B cell (primary cell): Measurements from ENCODE around the gene ZNF175. TPM values are rescaled to one million over a fixed set of nuclear protein-coding genes. Genes with fewer than 3 reads are reported as not detected.

Experiments used
- ATAC-seq: fragments of 200-7000 bp; cut with Tn5 transposase; one replicate; pipeline ENCODE4 v1.10.0; 2021; ENCODE audit warnings: low read depth, mild to moderate bottlenecking, moderate number of reproducible peaks, moderate library complexity
- CTCF ChIA-PET: fragments of 350-600 bp; sonication (Branson Sonifier 250); formaldehyde crosslinking; loops from one replicate; lab custom pipeline; 2021; ENCODE audit warnings: antibody characterized with exemption, inconsistent platforms; lab: Charles Lee
- POLR2A ChIA-PET: fragments of 350-600 bp; sonication (Branson Sonifier 250); formaldehyde crosslinking; loops from one replicate; lab custom pipeline; 2021; ENCODE audit warnings: antibody characterized with exemption; lab: Charles Lee
- DNase-seq: peaks from one replicate; pipeline ENCODE4 v3.0.0; 2013
- H2AFZ ChIP-seq: 2 replicates; pipeline ENCODE4 v1.6.1; 2012; ENCODE audit warnings: mild to moderate bottlenecking, low read depth, low read length; ENCODE audit not compliant: insufficient read depth, poor library complexity, severe bottlenecking
- H3K27ac ChIP-seq, 2 donors: 1 replicate in 1 of 2; 2 replicates in 1 of 2; pipeline ENCODE4 v1.5.1; 2012 to 2013; ENCODE audit warnings: low read length in 2 of 2, mild to moderate bottlenecking in 2 of 2, moderate library complexity in 1 of 2
- H3K27me3 ChIP-seq, 4 experiments: fragments of 200-600 bp in 1 of 4; sonication (generic) in 1 of 4; replicated peaks in 1 of 4; 1 replicate in 2 of 4; 2 replicates in 2 of 4; pipeline versions ENCODE4 v1.6.1 to v1.7.0; 2013 to 2016; ENCODE audit warnings: low read length in 3 of 4, mild to moderate bottlenecking in 2 of 4, mixed read lengths in 1 of 4, moderate library complexity in 1 of 4; ENCODE audit not compliant: insufficient read depth in 4 of 4, control insufficient read depth in 3 of 4; ENCODE audit errors: control extremely low read depth in 1 of 4
- H3K36me3 ChIP-seq, 2 experiments: replicated peaks in 1 of 2; 1 replicate in 1 of 2; 2 replicates in 1 of 2; pipeline versions ENCODE4 v1.6.1 to v1.7.1; 2013; ENCODE audit warnings: low read length in 1 of 2; ENCODE audit not compliant: insufficient read depth in 2 of 2, control insufficient read depth in 1 of 2; ENCODE audit errors: control extremely low read depth in 1 of 2, extremely low read depth in 1 of 2
- H3K4me1 ChIP-seq, 2 donors: fragments of 200-600 bp in 1 of 2; sonication (generic) in 1 of 2; 1 replicate in 1 of 2; 2 replicates in 1 of 2; pipeline versions ENCODE4 v1.5.1 to v1.6.1; 2013 to 2017; ENCODE audit warnings: low read length in 2 of 2; ENCODE audit not compliant: control insufficient read depth in 2 of 2, insufficient read depth in 2 of 2
- H3K4me2 ChIP-seq: replicated peaks from 2 replicates; pipeline ENCODE3; 2012; ENCODE audit warnings: mild to moderate bottlenecking, low read depth, low read length; ENCODE audit not compliant: poor library complexity, severe bottlenecking
- H3K4me3 ChIP-seq, 5 experiments: fragments of 200-600 bp in 1 of 5; sonication (generic) in 1 of 5; 1 replicate in 3 of 5; 2 replicates in 2 of 5; pipeline versions ENCODE4 v1.5.1 to v1.7.0; 2011 to 2016; ENCODE audit warnings: low read length in 4 of 5, mild to moderate bottlenecking in 4 of 5, low read depth in 2 of 5, control low read depth in 1 of 5, moderate library complexity in 1 of 5; ENCODE audit not compliant: insufficient read depth in 1 of 5; ENCODE audit errors: control extremely low read depth in 1 of 5, extremely low read depth in 1 of 5
- H3K79me2 ChIP-seq: fragments of 200-600 bp; sonication (generic); one replicate; pipeline ENCODE4 v1.6.0; 2016; ENCODE audit warnings: low read length; ENCODE audit not compliant: control insufficient read depth, insufficient read depth
- H3K9ac ChIP-seq: fragments of 200-600 bp; sonication (generic); 2 replicates; pipeline ENCODE4 v1.6.1; 2017; ENCODE audit warnings: mild to moderate bottlenecking, low read length, moderate library complexity
- H3K9me3 ChIP-seq, 3 donors: one replicate each; pipeline versions ENCODE4 v1.6.1 to v1.7.1; 2013; ENCODE audit warnings: low read length in 2 of 3; ENCODE audit not compliant: control insufficient read depth in 2 of 3, insufficient read depth in 1 of 3; ENCODE audit errors: control extremely low read depth in 1 of 3
- H4K20me1 ChIP-seq: 2 replicates; pipeline ENCODE4 v1.6.0; 2012; ENCODE audit warnings: mild to moderate bottlenecking, low read length; ENCODE audit not compliant: insufficient read depth, control insufficient read depth, poor library complexity, severe bottlenecking
- H3K27ac Mint-ChIP-seq: one replicate; pipeline ENCODE4 v1.8.0; 2021; ENCODE audit warnings: mixed read lengths
- H3K27me3 Mint-ChIP-seq: one replicate; pipeline ENCODE4 v1.8.0; 2021; ENCODE audit warnings: mixed read lengths
- H3K4me1 Mint-ChIP-seq: one replicate; pipeline ENCODE4 v1.8.0; 2021; ENCODE audit warnings: mixed read lengths
- H3K4me3 Mint-ChIP-seq: one replicate; pipeline ENCODE4 v1.8.0; 2021; ENCODE audit warnings: mixed read lengths
- H3K9me3 Mint-ChIP-seq: one replicate; pipeline ENCODE4 v1.8.0; 2022; ENCODE audit warnings: mixed read lengths; ENCODE audit not compliant: insufficient read depth
- EZH2 ChIP-seq: IDR thresholded peaks from 2 replicates; pipeline ENCODE4 v1.6.1; 2012; ENCODE audit warnings: borderline replicate concordance, low read depth, mild to moderate bottlenecking, moderate library complexity, low read length; ENCODE audit not compliant: insufficient read depth, poor library complexity, severe bottlenecking
- WGBS: methylation state at CpG from one replicate; pipeline ENCODE4 v1.1.5; 2013; ENCODE audit warnings: missing lambda C conversion rate; ENCODE audit not compliant: insufficient coverage; 5-methylcytosine and 5-hydroxymethylcytosine counted together
- intact Hi-C: fragments of 100-400 bp; cut with micrococcal nuclease; formaldehyde crosslinking; loops from one replicate; pipeline ENCODE4 v1.10.0; 2022
- polyA minus RNA-seq: library from RNA; depleted of rRNA, polyadenylated mRNA; stranded (reverse); fragments of >200 nt; gene quantifications from 2 replicates; pipeline ENCODE4 v1.2.3, GENCODE V29; 2012
- polyA plus RNA-seq: library from polyadenylated mRNA; depleted of rRNA; stranded (reverse); fragments of >200 nt; gene quantifications from 2 replicates; pipeline ENCODE4 v1.2.3, GENCODE V29; 2012
- total RNA-seq, 2 donors: library from RNA; stranded (reverse); fragments of 120-200 nt in 1 of 2; gene quantifications; 1 replicate in 1 of 2; 2 replicates in 1 of 2; pipeline versions ENCODE4 v1.2.3 to v1.2.4, GENCODE V29; 2013 to 2022
- TF ChIP-seq, protein P1 (sequence below): fragments of 200-600 bp; IDR thresholded peaks from one replicate; pipeline ENCODE4 v1.8.0; 2022; ENCODE audit warnings: antibody characterized with exemption, mild to moderate bottlenecking

Gene ZNF175
- 31.3 and 33.0 TPM in 2 replicates for total RNA-seq
- 8.8 TPM for total RNA-seq (2013)
- 3.2 and 4.6 TPM in 2 replicates for polyA plus RNA-seq
- 2.5 and 4.5 TPM in 2 replicates for polyA minus RNA-seq

DNA sequence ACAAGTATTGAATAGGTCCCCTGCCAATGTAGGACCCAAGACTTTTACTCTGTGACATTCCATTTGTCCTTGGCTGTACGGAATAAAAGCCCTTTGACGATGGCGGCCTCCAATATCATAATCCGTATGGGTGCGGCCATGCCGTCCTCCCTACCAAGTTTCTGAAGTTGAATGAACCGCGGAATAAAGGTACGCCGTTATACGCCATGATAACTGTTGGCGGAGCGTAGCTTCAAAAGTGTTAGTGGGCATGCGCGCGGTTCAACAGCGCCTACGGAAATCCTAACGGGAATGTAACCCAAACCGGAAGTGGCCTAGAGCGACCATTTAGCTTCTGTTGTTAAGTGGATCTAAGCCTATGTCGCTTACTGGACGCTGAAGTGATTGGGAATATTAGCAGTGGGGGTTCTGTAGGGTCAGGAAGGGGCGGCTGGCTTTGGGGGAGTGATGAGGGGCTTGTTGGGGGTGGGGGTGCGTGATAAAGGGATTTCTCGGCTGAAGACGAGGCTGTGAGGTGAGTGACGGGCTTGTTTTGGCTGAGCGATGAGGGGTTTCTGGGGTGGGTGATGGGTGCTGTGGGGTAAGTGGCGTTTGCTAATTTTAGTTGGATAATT is at the start of gene ZNF175:
Gene ZNF175, plus strand, starts transcription at position 322 of the 614 bp plus-strand sequence. CDS start 2,047 bp downstream, outside the sequence.
- ATAC-seq (peak; percentile 96), DNase-seq (peak; percentile 91)
- no peak for TF ChIP-seq EZH2
- TF ChIP-seq, protein P1, sequence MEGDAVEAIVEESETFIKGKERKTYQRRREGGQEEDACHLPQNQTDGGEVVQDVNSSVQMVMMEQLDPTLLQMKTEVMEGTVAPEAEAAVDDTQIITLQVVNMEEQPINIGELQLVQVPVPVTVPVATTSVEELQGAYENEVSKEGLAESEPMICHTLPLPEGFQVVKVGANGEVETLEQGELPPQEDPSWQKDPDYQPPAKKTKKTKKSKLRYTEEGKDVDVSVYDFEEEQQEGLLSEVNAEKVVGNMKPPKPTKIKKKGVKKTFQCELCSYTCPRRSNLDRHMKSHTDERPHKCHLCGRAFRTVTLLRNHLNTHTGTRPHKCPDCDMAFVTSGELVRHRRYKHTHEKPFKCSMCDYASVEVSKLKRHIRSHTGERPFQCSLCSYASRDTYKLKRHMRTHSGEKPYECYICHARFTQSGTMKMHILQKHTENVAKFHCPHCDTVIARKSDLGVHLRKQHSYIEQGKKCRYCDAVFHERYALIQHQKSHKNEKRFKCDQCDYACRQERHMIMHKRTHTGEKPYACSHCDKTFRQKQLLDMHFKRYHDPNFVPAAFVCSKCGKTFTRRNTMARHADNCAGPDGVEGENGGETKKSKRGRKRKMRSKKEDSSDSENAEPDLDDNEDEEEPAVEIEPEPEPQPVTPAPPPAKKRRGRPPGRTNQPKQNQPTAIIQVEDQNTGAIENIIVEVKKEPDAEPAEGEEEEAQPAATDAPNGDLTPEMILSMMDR = no peak
- ChIA-PET CTCF (interaction anchor here (0.5 to 1.6 kb wide), 7 partner anchors 23 to 90 kb away, joined by 3 to 8 read pairs (median 3); no protein-coding TSS in a partner anchor), POLR2A (interaction anchor here (0.6 to 1.0 kb wide), 3 partner anchors 8 to 177 kb away, joined by 3 to 5 read pairs (median 3); no protein-coding TSS in a partner anchor)
- peak within 1 kb of the TSS in 1 of 2 donors; percentile 59 for H3K27ac ChIP-seq
- no peaks in the 10 kb centered on the region for H3K9me3 ChIP-seq
- Mint-ChIP-seq H3K4me3 (peak within 1 kb of the TSS; percentile 88), H3K4me1 (peaks cover 38% of the 10 kb centered on the region), H3K9me3 (no peaks in the 10 kb centered on the region), H3K27ac (peak within 1 kb of the TSS; percentile 83), H3K27me3 (no peaks in the 10 kb centered on the region)
- H4K20me1 ChIP-seq = no peaks in the 10 kb centered on the region
- peaks cover 1 to 14% of the 10 kb centered on the region in 2 experiments for H3K36me3 ChIP-seq
- H3K4me1 ChIP-seq = peaks cover 19% of the 10 kb centered on the region in 2 donors
- H2AFZ ChIP-seq = peak within 1 kb of the TSS; percentile 83
- 1% methylated on average over 27 of the region's 30 CpGs for WGBS
- intact Hi-C loops = loop anchor here (1.0 to 5.0 kb wide), 6 partner anchors 23 to 232 kb away; partner anchors contain the start of gene SIGLEC6
- peak within 1 kb of the TSS; percentile 70 for H3K9ac ChIP-seq
- no peaks in the 10 kb centered on the region for H3K27me3 ChIP-seq
- H3K4me3 ChIP-seq = peak within 1 kb of the TSS; percentile 59 to 84 (median 81)
- peaks cover 13% of the 10 kb centered on the region for H3K79me2 ChIP-seq
- H3K4me2 ChIP-seq = peak within 1 kb of the TSS; percentile 89

DNA sequence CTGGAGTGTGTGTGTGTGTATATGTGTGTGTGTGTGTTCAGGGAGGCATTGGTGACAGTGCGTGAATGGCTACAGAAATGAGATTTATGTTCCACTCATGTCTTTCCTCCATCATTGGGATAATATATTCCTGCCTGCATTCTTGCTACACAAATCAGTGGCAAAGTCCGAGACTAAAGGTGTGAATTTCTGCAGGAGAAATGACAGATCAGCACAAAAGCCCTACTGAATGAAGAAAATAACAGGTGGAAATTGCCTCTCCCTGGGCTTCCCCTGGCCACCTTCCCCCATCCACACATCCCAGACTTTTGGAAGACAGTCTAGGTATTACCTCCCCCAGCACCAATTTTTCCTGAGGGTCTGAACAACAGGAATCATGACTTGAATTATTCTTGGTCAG is 49.7 kb upstream of the ZNF175 start:
- ChIA-PET CTCF (interaction anchor here (1.2 kb wide), 1 partner anchor 137 kb away, joined by 3 read pairs; no protein-coding TSS in a partner anchor), POLR2A (no interaction called here)

More for the DNA sequence above, 49.7 kb upstream of the ZNF175 start:
- Histone ChIP-seq H3K9ac (no peak overlapping the region), H3K4me2 (no peak overlapping the region), H3K9me3 (peaks cover 0 to 14% (median 3%) of the 10 kb centered on the region in 3 donors), H3K79me2 (no peaks in the 10 kb centered on the region), H3K27me3 (no peaks in the 10 kb centered on the region), H3K27ac (no peak overlapping the region), H3K4me3 (no peak overlapping the region), H3K36me3 (peaks cover 0 to 21% of the 10 kb centered on the region in 2 experiments), H4K20me1 (no peaks in the 10 kb centered on the region), H2AFZ (no peak overlapping the region), H3K4me1 (peaks cover 14 to 22% of the 10 kb centered on the region in 2 donors)
- no CpG with 5 or more reads among the region's 2 CpGs for WGBS
- no peak for ATAC-seq
- H3K9me3 Mint-ChIP-seq = peaks cover 2% of the 10 kb centered on the region
- DNase-seq = no peak
- peaks cover 42% of the 10 kb centered on the region for H3K4me1 Mint-ChIP-seq
- H3K27ac Mint-ChIP-seq = no peak overlapping the region
- H3K27me3 Mint-ChIP-seq = no peaks in the 10 kb centered on the region
- TF ChIP-seq, protein P1 = no peak
- TF ChIP-seq EZH2 = no peak
- H3K4me3 Mint-ChIP-seq = no peak overlapping the region
- intact Hi-C loops = no loop called here
